OCI-LY1 (cell line): ENCODE results near the gene ANK3.

Experiments
- H2AFZ ChIP-seq: fragments of 200-600 bp; sonication (generic), shearing (Covaris generic); 2 replicates; pipeline ENCODE4 v1.6.0; 2014; ENCODE audit warnings: antibody characterized with exemption, mild to moderate bottlenecking, low read length
- H3F3A ChIP-seq: fragments of 200-600 bp; sonication (generic), shearing (Covaris generic); 2 replicates; pipeline ENCODE4 v1.6.0; 2014; ENCODE audit warnings: mild to moderate bottlenecking, antibody characterized with exemption, low read length, moderate library complexity; ENCODE audit not compliant: insufficient read depth
- H3K27ac ChIP-seq: fragments of 200-600 bp; sonication (generic); 2 replicates; pipeline ENCODE4 v1.5.1; 2014; ENCODE audit warnings: low read length, mixed run types, mild to moderate bottlenecking, low read depth; ENCODE audit not compliant: poor library complexity, severe bottlenecking
- H3K27me3 ChIP-seq: fragments of 200-600 bp; sonication (generic); 2 replicates; pipeline ENCODE4 v1.6.0; 2014; ENCODE audit warnings: antibody characterized with exemption, mild to moderate bottlenecking, low read length, moderate library complexity; ENCODE audit not compliant: insufficient read depth
- H3K36me3 ChIP-seq: fragments of 200-600 bp; sonication (generic); 2 replicates; pipeline ENCODE4 v1.6.1; 2014; ENCODE audit warnings: mild to moderate bottlenecking, antibody characterized with exemption, low read length, moderate library complexity, mixed read lengths; ENCODE audit not compliant: insufficient read depth
- H3K4me1 ChIP-seq: fragments of 200-600 bp; sonication (generic); 2 replicates; pipeline ENCODE4 v1.5.1; 2014; ENCODE audit warnings: mild to moderate bottlenecking, low read length, moderate library complexity; ENCODE audit not compliant: insufficient read depth, severe bottlenecking
- H3K4me2 ChIP-seq: fragments of 200-600 bp; sonication (generic), shearing (Covaris generic); 2 replicates; pipeline ENCODE4 v1.6.1; 2014; ENCODE audit warnings: low read length
- H3K4me3 ChIP-seq: fragments of 200-600 bp; sonication (generic); 2 replicates; pipeline ENCODE4 v1.5.1; 2014; ENCODE audit warnings: low read length, low read depth, mild to moderate bottlenecking, mixed read lengths; ENCODE audit not compliant: poor library complexity, severe bottlenecking
- H3K79me2 ChIP-seq: fragments of 200-600 bp; shearing (Covaris generic); 2 replicates; pipeline ENCODE4 v1.6.1; 2016; ENCODE audit warnings: mixed run types, low read length, mixed read lengths; ENCODE audit not compliant: insufficient read depth
- H3K9ac ChIP-seq: fragments of 200-600 bp; sonication (generic), shearing (Covaris generic); 2 replicates; pipeline ENCODE4 v1.6.1; 2014; ENCODE audit warnings: mild to moderate bottlenecking, low read length, mixed read lengths
- H3K9me2 ChIP-seq: fragments of 200-600 bp; sonication (generic), shearing (Covaris generic); 2 replicates; pipeline ENCODE4 v1.6.1; 2014; ENCODE audit warnings: low read depth, mild to moderate bottlenecking, low read length, mixed read lengths
- H3K9me3 ChIP-seq: fragments of 200-600 bp; shearing (Covaris generic); 2 replicates; pipeline ENCODE4 v1.6.1; 2014; ENCODE audit warnings: low read length, mixed read lengths
- H4K20me1 ChIP-seq: fragments of 200-600 bp; sonication (generic), shearing (Covaris generic); 2 replicates; pipeline ENCODE4 v1.6.0; 2016; ENCODE audit warnings: mild to moderate bottlenecking, low read length; ENCODE audit not compliant: insufficient read depth
- CTCF ChIP-seq: fragments of 200-600 bp; sonication (generic), shearing (Covaris generic); IDR thresholded peaks from 2 replicates; pipeline ENCODE4 v1.5.1; 2017; ENCODE audit warnings: mild to moderate bottlenecking, antibody characterized with exemption, low read length, moderate library complexity, mixed read lengths
- EZH2 ChIP-seq: fragments of 200-600 bp; sonication (generic), shearing (Covaris generic); IDR thresholded peaks from 2 replicates; pipeline ENCODE4 v1.8.0; 2017; ENCODE audit warnings: borderline replicate concordance, mixed run types, mild to moderate bottlenecking, antibody characterized with exemption, low read length, moderate library complexity, mixed read lengths

ANK3 gene

GRCh38 chr10:60281331-60281730 lies 108.3 kb downstream of the ANK3 start:
- Histone ChIP-seq H3K9me2 (no peaks in the 10 kb centered on the region), H3F3A (no peaks in the 10 kb centered on the region), H3K4me1 (peaks cover 55% of the 10 kb centered on the region), H2AFZ (no peak overlapping the region), H3K4me3 (no peak overlapping the region), H3K9me3 (no peaks in the 10 kb centered on the region), H3K4me2 (no peak overlapping the region), H3K27ac (no peak overlapping the region), H3K79me2 (no peaks in the 10 kb centered on the region), H3K27me3 (no peaks in the 10 kb centered on the region), H4K20me1 (no peaks in the 10 kb centered on the region), H3K9ac (no peak overlapping the region), H3K36me3 (peaks cover 26% of the 10 kb centered on the region)
- TF ChIP-seq CTCF (no peak), EZH2 (no peak)

- Histone ChIP-seq H3K9ac (no peak overlapping the region), H3K4me3 (no peak overlapping the region), H3K4me2 (no peak overlapping the region), H3K36me3 (peaks cover 33% of the 10 kb centered on the region), H3K4me1 (peaks cover 47% of the 10 kb centered on the region), H3K9me2 (no peaks in the 10 kb centered on the region), H3K79me2 (no peaks in the 10 kb centered on the region), H4K20me1 (no peaks in the 10 kb centered on the region), H3F3A (no peaks in the 10 kb centered on the region), H3K27ac (no peak overlapping the region), H3K27me3 (no peaks in the 10 kb centered on the region), H3K9me3 (no peaks in the 10 kb centered on the region), H2AFZ (no peak overlapping the region)
- no peak for TF ChIP-seq EZH2
- no peak for TF ChIP-seq CTCF
Observed at GRCh38 chr10:60280475-60280874, 109.2 kb downstream of the ANK3 start.

GRCh38 chr10:60277656-60278055 lies 112.0 kb downstream of the ANK3 start:
- TF ChIP-seq CTCF (no peak), EZH2 (no peak)
- no peak overlapping the region for H3K4me3 ChIP-seq
- no peaks in the 10 kb centered on the region for H4K20me1 ChIP-seq
- H3F3A ChIP-seq = no peaks in the 10 kb centered on the region
- H3K79me2 ChIP-seq = no peaks in the 10 kb centered on the region
- H3K4me1 ChIP-seq = peaks cover 19% of the 10 kb centered on the region
- H3K9ac ChIP-seq = no peak overlapping the region
- H3K9me2 ChIP-seq = no peaks in the 10 kb centered on the region
- H2AFZ ChIP-seq = no peak overlapping the region
- peaks cover 60% of the 10 kb centered on the region for H3K36me3 ChIP-seq
- peaks cover 13% of the 10 kb centered on the region; the same call in 1 of the 2 replicates for H3K9me3 ChIP-seq
- no peak overlapping the region for H3K4me2 ChIP-seq
- H3K27ac ChIP-seq = no peak overlapping the region
- no peaks in the 10 kb centered on the region for H3K27me3 ChIP-seq
